MCF 10A (cell line): Measurements from ENCODE around the gene TNS3. TPM values are rescaled to one million over a fixed set of nuclear protein-coding genes. Genes with fewer than 3 reads are reported as not detected.
"Not testable (repeated sequence)": the region's sequence is repeated elsewhere in the genome, so short reads cannot be mapped to it uniquely, and the experiment has no call there.

Source experiments
- BruUV-seq: library from RNA; stranded (reverse); fragments of 400-500 nt; replicated peaks from 2 replicates; lab custom pipeline; 2021; lab: Mats Ljungman, UMichigan
- CTCF ChIA-PET: fragments of 300-600 bp; sonication (Branson Sonifier 250); formaldehyde crosslinking; extraction: SDS; loops from one replicate; lab custom pipeline; 2021; ENCODE audit warnings: antibody characterized with exemption, inconsistent platforms; lab: Yijun Ruan, JAX
- POLR2A ChIA-PET: fragments of 300-600, 350-650 bp; sonication (Branson Sonifier 250); formaldehyde crosslinking; extraction: SDS; loops from one replicate; lab custom pipeline; 2020; ENCODE audit warnings: antibody characterized with exemption, inconsistent platforms; lab: Yijun Ruan, JAX
- DNase-seq: peaks from one replicate; pipeline ENCODE4 v3.0.0-alpha.2; 2018; ENCODE audit not compliant: unreplicated experiment
- H3K27ac Mint-ChIP-seq: one replicate; pipeline ENCODE4 v1.8.0; 2022; ENCODE audit warnings: mild to moderate bottlenecking, low read depth, mixed read lengths; ENCODE audit not compliant: unreplicated experiment
- H3K27me3 Mint-ChIP-seq: one replicate; pipeline ENCODE4 v1.8.0; 2022; ENCODE audit warnings: mixed read lengths; ENCODE audit not compliant: insufficient read depth, unreplicated experiment
- H3K36me3 Mint-ChIP-seq: one replicate; pipeline ENCODE4 v1.8.0; 2022; ENCODE audit warnings: mild to moderate bottlenecking, moderate library complexity, mixed read lengths; ENCODE audit not compliant: insufficient read depth, unreplicated experiment
- H3K4me1 Mint-ChIP-seq: one replicate; pipeline ENCODE4 v1.8.0; 2022; ENCODE audit warnings: mixed read lengths; ENCODE audit not compliant: insufficient read depth, unreplicated experiment
- H3K4me3 Mint-ChIP-seq: one replicate; pipeline ENCODE4 v1.8.0; 2022; ENCODE audit warnings: mild to moderate bottlenecking, moderate library complexity, mixed read lengths; ENCODE audit not compliant: unreplicated experiment
- H3K9me3 Mint-ChIP-seq: one replicate; pipeline ENCODE4 v1.8.0; 2022; ENCODE audit warnings: mixed read lengths; ENCODE audit not compliant: unreplicated experiment
- intact Hi-C: fragments of 100-400 bp; cut with micrococcal nuclease; formaldehyde crosslinking; loops from 2 replicates; pipeline ENCODE4 v1.14.1; 2022
- total RNA-seq: library from RNA; stranded (reverse); gene quantifications from 2 replicates; pipeline ENCODE4 v1.2.3, GENCODE V29; 2022
- TF ChIP-seq, protein P1 (sequence below): fragments of 200-600 bp; IDR thresholded peaks from one replicate; pipeline ENCODE4 v1.8.0; 2022; ENCODE audit warnings: antibody characterized with exemption, mild to moderate bottlenecking; ENCODE audit not compliant: unreplicated experiment

Gene TNS3
- total RNA-seq, 1 experiment from 2014 or later = 30.1 TPM

DNA sequence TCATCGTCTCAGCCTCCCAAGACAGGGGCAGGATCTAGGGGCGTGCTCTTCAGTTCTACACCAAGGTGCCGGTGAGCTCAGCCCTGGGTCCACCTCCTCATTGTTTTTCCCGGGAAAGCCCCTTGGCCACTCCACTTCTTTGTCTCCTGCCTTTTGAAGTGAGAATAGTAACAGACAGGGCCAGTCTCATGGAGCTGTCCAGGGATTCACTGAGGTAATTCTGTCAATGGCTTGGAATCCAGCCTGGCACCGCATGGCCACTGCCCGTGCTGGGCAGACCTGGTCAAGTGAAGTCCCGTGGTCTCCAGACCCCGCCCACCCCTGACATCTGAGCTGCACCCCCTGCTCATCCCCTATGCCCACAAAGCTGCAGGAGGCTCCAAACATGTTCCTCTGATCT, 138.9 kb downstream of the TNS3 start:
- no TSS peak for BruUV-seq
- no peaks in the 10 kb centered on the region for H3K27me3 Mint-ChIP-seq
- TF ChIP-seq, protein P1, sequence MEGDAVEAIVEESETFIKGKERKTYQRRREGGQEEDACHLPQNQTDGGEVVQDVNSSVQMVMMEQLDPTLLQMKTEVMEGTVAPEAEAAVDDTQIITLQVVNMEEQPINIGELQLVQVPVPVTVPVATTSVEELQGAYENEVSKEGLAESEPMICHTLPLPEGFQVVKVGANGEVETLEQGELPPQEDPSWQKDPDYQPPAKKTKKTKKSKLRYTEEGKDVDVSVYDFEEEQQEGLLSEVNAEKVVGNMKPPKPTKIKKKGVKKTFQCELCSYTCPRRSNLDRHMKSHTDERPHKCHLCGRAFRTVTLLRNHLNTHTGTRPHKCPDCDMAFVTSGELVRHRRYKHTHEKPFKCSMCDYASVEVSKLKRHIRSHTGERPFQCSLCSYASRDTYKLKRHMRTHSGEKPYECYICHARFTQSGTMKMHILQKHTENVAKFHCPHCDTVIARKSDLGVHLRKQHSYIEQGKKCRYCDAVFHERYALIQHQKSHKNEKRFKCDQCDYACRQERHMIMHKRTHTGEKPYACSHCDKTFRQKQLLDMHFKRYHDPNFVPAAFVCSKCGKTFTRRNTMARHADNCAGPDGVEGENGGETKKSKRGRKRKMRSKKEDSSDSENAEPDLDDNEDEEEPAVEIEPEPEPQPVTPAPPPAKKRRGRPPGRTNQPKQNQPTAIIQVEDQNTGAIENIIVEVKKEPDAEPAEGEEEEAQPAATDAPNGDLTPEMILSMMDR = no peak
- H3K9me3 Mint-ChIP-seq = no peaks in the 10 kb centered on the region
- POLR2A ChIA-PET = interaction anchor here (1.3 kb wide), 1 partner anchor 9 kb away, joined by 3 read pairs; no protein-coding TSS in a partner anchor
- H3K4me3 Mint-ChIP-seq = no peak overlapping the region
- H3K27ac Mint-ChIP-seq = no peak overlapping the region
- peaks cover 26% of the 10 kb centered on the region for H3K36me3 Mint-ChIP-seq
- peaks cover 39% of the 10 kb centered on the region for H3K4me1 Mint-ChIP-seq
- no peak for DNase-seq
- intact Hi-C loops = loop anchor here (5.0 kb wide), 1 partner anchor 34 kb away; no protein-coding TSS in a partner anchor
- CTCF ChIA-PET = interaction anchor here (0.7 to 1.3 kb wide), 7 partner anchors 11 to 376 kb away, joined by 3 to 5 read pairs (median 4); no protein-coding TSS in a partner anchor

DNA sequence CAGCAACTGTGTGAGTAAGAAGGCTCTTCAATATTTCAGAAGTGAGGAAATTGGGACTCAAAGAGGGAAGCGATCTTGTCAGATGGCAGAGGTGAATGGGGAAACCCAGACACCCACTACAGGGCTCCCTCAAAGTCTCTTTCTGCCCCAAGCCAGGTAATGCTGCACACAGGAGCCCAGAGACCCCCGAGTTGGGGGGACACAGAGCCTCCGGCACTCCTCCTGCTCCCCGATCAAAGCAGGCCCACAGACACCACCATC, 139.4 kb downstream of the TNS3 start:
- Mint-ChIP-seq H3K36me3 (peaks cover 29% of the 10 kb centered on the region), H3K9me3 (no peaks in the 10 kb centered on the region), H3K27me3 (no peaks in the 10 kb centered on the region), H3K4me3 (no peak overlapping the region), H3K4me1 (peaks cover 37% of the 10 kb centered on the region), H3K27ac (no peak overlapping the region)
- DNase-seq = no peak
- intact Hi-C loops = loop anchor here (5.0 kb wide), 1 partner anchor 35 kb away; no protein-coding TSS in a partner anchor
- no TSS peak for BruUV-seq
- TF ChIP-seq, protein P1 = no peak
- ChIA-PET CTCF (interaction anchor here (1.3 kb wide), 1 partner anchor 176 kb away, joined by 4 read pairs; no protein-coding TSS in a partner anchor), POLR2A (interaction anchor here (1.3 kb wide), 1 partner anchor 9 kb away, joined by 3 read pairs; no protein-coding TSS in a partner anchor)

DNA sequence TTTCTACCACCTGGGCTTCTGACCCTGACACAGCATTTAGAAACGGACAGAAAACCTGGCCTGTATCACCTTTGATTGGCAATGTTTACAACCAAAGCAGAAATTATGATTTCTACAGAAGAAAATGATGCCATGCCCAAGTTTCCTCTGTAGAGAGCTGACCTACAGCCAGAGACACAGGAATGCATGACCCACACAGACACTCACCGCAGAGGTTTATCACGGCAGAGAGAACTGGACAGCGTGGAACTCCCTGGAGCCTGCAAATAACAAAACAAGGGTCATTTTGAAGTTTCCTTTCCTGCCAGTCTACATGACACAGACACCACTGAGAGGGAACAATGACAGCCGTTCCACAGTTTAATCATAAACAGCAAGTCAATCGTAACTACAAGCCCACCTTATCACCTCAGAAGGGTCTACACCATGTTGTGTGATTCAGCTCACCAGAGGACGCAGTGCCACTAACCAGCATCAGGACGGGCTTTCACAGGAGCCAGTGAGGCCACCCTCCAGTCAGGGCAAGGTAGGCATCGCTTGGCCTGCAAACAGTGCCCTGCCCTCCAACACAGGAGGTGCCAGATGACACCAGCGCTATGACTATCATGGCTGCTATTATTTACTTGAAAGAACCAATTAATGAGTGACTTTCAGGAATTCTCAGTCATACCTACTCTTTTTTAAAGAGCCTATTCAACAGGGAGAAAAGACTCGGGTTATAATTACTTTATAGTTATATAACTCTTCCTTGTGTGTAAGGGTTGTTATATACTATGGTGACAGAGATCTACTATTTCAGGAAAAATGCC, 139.9 kb downstream of the TNS3 start:
- ChIA-PET POLR2A (no interaction called here), CTCF (interaction anchor here (1.3 kb wide), 1 partner anchor 176 kb away, joined by 4 read pairs; no protein-coding TSS in a partner anchor)
- Mint-ChIP-seq H3K4me3 (no peak overlapping the region), H3K4me1 (peaks cover 32% of the 10 kb centered on the region), H3K27me3 (no peaks in the 10 kb centered on the region), H3K27ac (peak overlapping the region; percentile 16), H3K9me3 (no peaks in the 10 kb centered on the region), H3K36me3 (peaks cover 28% of the 10 kb centered on the region)
- DNase-seq = no peak
- intact Hi-C loops = loop anchor here (5.0 kb wide), 1 partner anchor 35 kb away; no protein-coding TSS in a partner anchor
- no TSS peak for BruUV-seq
- TF ChIP-seq, protein P1 = no peak

DNA sequence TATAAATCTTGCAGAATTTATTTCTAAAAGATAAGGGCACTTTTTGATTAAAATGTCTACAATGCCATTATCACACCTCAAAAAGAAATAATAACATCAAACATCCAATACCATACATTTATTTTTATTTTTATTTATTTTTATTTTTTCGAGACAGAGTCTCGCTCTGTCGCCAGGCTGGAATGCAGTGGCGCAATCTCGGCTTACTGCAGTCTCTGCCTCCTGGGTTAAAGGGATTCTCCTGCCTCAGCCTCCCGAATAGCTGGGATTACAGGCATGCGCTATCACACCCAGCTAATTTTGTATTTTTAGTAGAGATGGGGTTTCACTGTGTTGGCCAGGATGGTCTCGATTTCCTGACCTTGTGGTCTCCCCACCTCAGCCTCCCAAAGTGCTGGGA, 140.9 kb downstream of the TNS3 start:
- H3K27me3 Mint-ChIP-seq, H3K4me3 Mint-ChIP-seq, BruUV-seq, H3K9me3 Mint-ChIP-seq, POLR2A ChIA-PET: not testable (repeated sequence)
- H3K36me3 Mint-ChIP-seq = peaks cover 24% of the 10 kb centered on the region
- intact Hi-C loops = loop anchor here (5.0 kb wide), 1 partner anchor 36 kb away; no protein-coding TSS in a partner anchor
- H3K27ac Mint-ChIP-seq = peak overlapping the region; percentile 16
- CTCF ChIA-PET = interaction anchor here (0.7 kb wide), 1 partner anchor 85 kb away, joined by 3 read pairs; no protein-coding TSS in a partner anchor
- peaks cover 28% of the 10 kb centered on the region for H3K4me1 Mint-ChIP-seq
- peak; percentile 17 for DNase-seq
